Frontal cortex (tissue), 4 donors: ENCODE data around the gene MINDY1. TPM values are rescaled to one million over a fixed set of nuclear protein-coding genes. Genes with fewer than 3 reads are reported as not detected.

ENCODE experiments used
- DNase-seq, 2 donors: peaks; one replicate each; pipeline ENCODE4 v3.0.0; 2012; ENCODE audit warnings: low spot score in 2 of 2
- FAIRE-seq: peaks from 2 replicates; lab custom pipeline; 2012; peaks lifted over from hg19 to GRCh38; lab: Jason Lieb, UNC
- total RNA-seq: library from RNA; depleted of rRNA; stranded (reverse); fragments of >200 nt; gene quantifications from one replicate; pipeline ENCODE4 v1.2.3, GENCODE V29; 2014
- donor health status: control.
- donor health status: control.
- donor health status: control.

The MINDY1 gene
- total RNA-seq, 1 donor from 2014 or later: 12.2 TPM

DNA sequence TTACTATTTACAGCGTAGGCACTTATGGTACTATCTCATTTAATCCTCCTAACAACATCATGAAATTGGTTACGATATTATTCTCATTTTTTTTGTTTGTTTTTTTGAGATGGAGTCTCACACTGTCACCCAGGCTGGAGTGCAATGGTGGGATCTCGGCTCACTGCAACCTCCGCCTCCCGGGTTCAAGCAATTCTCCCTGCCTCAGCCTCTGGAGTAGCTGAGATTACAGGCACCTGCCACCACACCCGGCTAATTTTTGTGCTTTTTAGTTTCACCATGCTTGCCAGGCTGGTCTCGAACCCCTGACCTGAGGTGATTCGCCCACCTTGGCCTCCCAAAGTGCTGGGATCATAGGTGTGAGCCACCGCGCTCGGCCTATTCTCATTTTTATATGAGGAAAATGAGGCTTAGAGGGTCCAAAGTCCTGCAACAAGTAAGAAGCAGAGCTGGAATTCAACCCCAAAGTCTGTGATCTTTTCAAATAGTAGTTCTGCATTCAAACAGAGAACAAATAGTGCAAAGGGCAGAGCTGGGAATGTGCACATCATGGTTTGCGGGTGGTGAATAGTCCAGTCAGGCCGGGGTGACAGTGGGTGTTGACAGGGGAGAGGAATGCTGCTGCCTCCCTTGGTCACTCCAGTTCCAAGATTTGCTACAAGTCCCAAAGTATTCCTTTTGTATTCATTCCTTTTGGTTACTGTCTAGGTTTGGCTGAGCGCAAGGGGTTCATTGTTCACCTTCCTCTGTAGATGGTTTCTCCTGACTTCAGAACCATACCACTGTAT lies 6.2 kb upstream of the MINDY1 start:
- FAIRE-seq: no peak
- DNase-seq: no peak

DNA sequence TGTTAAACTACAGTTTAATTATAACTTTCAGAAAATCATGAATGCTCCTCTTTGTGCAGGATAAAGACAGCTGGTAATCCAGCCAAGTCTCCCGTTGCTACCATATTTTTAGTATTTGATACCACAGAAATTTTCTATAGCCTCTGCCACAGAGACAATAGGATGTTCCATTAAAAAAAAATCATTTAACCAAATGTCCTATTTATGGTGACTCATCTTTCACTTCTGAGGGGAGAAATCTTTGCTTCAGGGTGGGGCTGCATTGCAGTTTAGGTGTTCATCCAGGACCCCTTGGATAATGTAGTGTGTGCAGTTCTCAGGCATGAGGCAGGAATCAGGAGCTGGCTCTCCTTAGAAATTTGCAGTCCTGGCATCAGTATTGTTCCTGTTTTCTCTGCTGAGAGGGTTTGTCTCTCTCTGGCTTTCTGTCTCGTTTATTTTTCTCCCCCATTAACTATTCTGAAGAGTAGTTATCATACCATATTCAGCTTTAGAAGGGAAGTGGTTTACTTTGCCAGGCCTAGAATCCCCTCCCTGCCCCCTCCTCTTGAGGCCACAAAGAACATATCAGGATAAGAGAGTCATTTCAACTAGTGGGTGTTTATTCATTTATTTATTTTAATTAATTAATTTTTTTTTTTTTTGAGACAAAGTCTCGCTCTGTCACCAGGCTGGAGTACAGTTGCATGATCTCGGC lies 4.6 kb upstream of the MINDY1 start:
- no peak for FAIRE-seq
- no peak for DNase-seq

DNA sequence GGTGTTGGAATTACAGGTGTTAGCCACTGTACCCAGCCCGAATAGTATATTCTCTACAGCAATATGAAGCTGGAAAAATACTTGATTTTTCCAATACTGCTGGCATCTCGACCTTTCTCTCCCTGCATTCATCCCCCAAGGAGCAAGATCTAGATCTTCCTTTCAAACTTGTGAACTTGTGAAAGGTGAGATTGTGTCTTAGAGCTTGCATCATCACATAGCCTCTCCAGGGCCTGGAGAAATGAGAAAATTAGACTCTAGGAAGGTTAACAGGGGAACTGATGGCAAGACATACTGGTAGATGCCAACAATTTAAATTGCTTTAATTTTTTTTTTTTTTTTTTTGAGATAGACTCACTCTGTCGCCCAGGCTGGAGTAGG lies 3.6 kb upstream of the MINDY1 start:
- DNase-seq (no peak), FAIRE-seq (no peak)

DNA sequence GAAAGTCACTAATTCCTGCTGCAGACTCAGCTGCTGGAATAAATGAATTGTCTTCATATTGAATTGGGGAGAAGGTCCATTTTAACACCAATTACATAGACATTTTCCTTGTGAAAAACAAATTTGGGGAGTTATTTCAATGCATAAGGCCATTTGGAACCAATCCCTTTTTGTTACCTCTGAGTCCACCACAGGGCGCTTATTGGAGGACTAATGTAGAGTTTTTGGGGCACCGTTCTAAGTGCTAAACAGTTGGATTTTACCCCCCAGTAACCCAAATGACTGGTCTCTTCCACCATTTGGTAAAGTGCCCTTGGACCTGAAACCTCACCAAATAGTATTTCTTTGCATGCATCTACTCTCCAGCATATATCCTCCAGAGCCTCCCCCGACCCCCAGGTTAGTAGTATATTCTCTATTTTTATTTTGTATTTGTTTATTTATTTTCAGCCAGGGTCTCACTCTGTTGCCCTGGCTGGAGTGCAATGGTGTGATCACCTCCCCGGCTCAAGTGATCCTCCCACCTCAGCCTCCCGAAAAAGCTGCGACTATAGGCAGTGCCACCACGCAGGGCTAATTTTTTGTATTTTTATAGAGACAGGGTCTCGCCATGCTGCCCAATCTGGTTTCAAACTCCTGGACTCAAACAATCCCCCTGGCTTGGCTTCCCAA lies 3.1 kb upstream of the MINDY1 start:
- DNase-seq: no peak
- FAIRE-seq: no peak

DNA sequence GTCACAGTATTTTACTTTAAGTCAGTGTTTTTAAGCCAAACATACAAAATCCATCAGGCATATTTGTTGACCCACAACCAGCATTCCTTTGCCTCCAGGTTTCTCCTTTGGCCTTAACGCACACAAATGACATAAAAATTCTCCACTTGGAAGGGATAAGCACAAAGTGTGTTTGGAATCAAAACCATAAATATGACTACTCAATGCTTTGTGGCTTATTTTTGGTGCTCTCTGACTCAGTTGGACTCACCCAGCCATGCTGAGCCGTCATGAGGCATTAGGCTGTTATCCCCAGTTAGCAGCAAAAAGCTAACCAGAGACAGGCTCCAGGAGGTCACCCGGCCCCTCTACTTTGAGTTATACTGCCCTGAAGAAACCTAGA lies 2.5 kb upstream of the MINDY1 start:
- no peak for DNase-seq
- FAIRE-seq: no peak

DNA sequence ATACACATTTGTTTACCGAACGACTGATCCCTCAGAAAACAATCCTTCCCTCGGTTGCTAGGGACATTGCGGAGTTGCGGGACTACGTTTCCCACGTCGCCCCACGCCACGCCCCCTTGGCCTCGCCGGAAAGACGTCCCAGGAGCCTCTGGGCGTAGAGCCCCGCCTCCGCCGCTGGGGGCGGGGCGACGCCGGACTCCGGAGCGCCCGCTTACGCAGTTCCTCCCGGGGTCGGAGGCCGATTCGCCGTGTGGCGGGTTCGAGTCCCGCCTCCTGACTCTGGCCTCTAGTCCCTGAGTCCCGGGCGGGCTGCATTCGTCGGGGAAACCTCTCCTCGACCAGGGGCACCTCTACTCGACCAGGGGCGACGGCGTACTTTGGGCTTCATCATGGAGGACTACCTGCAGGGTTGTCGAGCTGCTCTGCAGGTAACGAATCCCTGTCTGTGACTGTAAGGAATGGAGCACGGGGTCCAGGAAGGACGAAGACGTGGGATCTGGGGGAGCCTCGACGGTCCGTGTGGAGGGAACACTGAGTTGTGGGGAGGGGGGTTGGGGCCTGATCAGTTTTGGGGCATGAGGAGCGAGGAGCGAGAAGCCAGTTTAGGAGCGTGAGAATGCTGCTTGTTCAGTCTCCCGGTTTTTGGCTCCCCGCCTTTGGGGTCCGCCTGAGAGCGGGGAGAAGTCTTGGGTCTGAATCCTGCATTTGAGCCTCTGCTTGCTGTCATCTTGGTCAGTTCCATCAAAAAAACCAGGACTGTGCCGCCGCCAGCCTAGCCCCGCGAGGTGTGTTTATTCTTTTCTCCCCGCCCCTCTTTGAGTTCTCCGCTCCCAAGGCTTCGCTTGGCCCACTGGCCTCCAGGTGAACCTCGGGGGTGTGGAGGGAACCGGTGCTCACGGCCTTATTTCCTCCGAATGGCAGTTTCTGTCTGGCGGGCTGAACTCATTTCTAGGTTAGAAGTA lies 1.8 kb upstream of the MINDY1 start, which contains the start of gene PRUNE1:
Gene PRUNE1 (plus strand): TSS at position 206 of the 962 bp plus-strand sequence. CDS start 184 bp downstream, at position 390.
- DNase-seq (peak; percentile 91 to 97), FAIRE-seq (no peak)

DNA sequence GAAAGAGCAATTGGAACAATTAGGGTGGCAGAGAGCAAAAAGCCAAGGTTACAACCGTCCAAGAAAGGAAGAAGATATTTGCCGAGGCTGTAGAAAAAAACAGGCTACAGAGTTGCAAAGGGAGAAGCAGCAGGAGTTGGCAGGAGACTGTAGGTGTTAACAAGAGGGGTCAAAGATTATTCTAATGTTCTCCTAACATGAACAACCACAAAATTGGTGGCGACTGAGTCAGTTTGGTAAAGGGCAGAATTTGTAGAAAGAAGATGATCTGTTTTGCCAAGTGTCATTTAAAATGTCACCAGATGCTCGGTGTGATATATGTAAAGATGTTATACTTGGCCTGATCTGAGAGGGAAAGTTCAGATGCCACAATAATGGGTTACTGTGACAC lies 1.1 kb upstream of the MINDY1 start:
- DNase-seq (no peak), FAIRE-seq (no peak)

DNA sequence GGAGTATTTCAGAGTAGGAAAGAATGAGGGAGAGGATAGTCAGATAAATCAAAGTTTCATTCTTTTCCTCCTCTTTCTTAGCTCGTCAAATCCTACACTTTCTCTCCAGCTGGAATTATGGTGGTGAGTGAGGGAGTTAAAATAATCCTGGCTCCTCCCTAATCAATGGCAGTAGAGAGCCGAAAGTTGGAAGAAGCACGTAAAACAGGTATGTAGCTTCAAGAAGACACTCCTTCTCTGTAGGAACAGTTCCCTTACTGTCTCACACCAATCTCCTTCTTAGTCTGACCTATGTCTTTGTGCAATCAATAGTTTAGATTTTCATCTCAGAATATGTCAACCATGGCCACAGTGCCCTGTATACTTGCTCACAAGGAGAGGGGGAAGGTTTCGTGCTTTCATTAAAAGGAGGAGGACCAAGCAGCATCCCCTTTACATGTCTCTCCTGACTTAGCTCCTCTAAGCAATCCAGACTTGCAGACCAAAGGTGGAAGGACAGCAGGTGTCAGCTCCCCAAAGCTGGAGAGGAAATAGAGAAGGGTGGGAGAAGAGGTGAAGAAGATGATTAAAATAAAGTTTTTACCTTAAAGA lies 878 bp downstream of the MINDY1 start:
- DNase-seq (no peak), FAIRE-seq (no peak)

DNA sequence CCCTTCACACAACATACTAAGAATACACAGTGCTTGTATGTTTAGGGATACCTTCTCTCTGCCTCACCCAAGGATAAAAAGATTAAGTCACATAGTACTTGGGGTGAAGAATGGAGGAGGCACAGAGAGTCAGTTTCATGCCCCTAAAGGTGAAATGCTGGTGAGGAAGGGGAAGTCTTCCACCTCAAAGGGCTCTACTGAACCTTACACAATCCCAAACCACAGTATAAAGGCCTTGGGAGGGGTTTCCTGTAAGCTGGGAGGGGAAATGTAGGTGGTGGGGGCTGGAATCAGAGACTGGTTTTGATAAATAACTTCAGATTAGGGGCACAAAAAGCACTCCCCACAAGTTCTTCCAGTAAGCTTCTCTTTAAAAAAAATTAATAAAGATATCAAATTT lies 3.5 kb downstream of the MINDY1 start:
- FAIRE-seq: no peak

DNA sequence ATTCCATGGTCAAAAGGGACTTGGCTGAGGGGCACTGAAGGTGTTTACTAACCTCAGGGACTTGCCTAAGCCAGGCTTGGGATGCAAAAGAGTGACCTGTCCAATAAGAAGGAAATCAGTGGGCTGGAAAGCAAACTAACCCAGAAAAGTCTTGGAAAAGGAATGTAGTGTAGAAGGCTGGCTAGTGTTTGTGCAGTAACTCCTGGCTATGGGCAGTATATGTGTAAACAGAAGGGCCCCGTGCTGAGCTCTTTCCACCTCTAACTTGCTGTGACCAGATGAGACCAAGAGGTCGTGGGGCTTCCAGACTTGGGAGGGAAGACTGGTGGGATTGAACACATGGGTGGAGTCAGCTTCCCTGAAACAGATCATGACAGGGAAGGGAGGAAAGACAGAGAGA lies 4.1 kb downstream of the MINDY1 start:
- FAIRE-seq (no peak), DNase-seq (no peak)

More for the DNA sequence above, 3.5 kb downstream of the MINDY1 start:
- no peak for DNase-seq

DNA sequence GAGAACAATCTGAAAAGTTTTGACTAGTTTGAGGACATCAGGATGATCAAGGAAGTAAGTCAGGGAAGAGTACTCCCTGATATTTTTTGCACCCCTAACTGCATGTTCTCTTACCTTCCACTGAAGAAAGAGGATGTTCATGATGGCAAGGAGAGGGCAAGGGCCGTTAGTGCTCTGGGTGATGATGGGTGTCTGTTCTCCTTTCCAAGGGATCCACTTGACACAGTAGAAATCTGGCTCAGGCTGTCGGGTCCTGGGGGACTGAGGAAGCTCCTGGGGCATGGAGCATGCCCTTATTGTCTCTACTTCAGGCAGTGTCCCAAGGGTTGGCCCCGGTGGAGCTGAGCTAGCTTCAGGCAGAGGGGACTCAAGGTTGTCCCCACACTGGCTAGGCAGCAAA lies 4.7 kb downstream of the MINDY1 start:
- no peak for FAIRE-seq
- no peak for DNase-seq

DNA sequence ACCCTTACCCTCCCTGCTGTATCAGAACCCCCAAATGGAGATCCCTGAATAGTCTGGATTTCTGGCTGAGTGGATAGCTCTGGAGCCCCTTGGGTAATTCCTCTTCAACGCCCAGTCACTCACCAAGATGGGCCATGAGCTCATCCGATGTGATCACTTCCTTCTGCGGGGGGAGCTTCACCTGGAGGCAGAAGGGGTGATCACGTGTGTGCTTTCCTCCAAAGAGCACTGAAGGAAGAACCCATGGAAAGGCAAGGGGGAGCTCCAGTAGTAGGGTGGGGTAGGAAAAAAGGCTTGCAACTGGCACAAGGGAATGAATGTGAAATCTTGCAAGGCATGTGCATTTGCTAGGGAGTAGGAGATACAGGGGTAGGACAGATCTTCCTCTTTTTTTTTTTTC lies 5.1 kb downstream of the MINDY1 start:
- no peak for DNase-seq
- FAIRE-seq: no peak

DNA sequence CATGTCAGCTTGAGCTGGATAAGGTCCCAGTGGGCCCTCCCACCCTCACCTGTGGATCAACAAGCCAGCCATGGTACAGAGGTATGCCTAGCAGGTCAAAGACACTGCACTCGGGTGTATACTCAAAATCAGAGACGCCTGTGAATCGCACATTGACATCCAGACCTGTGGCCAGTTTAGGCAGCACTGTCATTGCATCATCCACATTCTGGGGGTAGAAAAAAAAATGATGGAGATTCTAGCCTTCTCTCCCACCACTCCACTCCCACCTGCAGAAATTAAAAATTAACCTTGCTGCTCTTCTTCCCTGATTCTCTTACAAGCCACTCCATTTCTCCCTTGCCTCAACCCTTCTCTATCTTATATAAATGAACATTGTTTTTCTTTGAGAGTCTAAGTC lies 6.3 kb downstream of the MINDY1 start:
- FAIRE-seq: no peak
- DNase-seq: no peak

DNA sequence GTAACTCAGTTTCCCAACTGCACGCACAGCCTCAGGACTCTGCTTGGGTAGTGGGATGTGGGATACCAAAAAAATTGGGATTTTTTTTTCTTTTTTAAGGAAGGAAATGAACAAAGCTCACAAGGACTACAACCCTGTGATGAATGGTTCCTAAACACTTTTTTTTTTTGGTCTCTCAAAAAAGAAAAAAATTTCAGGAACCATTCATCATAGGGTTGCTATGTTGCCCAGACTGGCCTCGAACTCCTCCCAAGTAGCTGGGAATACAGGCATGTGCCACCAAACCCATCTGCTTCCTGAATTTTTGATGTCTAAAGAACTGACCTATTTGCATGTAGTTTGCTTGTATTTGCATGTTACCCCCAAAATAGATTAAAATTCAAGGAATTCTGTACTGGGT lies 6.8 kb downstream of the MINDY1 start:
- no peak for FAIRE-seq
- no peak for DNase-seq

DNA sequence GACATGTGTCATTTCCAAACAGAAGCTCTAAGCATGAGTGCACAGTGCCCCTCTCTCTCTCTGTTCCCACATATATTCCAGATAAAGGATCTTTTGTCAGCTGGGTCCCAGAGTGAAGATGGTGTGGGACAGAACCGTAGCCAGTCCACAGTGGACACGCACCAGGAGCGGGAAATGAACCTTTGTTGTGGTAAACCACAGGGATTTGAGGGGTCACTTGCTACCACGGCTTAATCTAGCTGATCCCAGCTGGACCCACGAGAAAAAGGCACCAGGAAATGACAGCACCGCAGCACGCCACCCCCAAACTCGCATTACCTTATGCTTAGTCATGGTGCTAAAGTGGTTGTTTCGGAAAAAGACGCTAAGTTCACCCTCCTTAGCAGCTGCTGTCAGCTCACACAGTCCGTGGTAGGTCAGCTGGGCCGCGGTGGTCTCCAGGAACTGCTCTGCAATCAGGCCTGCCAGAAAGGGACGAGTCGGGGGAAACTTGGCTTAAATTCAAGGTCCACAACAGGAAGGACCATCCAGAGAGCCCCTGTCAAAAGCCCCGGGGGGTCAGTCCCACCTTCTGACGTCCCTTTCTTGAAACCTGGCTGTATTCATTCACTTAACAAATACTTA lies 7.5 kb downstream of the MINDY1 start:
- no peak for FAIRE-seq
- no peak for DNase-seq

DNA sequence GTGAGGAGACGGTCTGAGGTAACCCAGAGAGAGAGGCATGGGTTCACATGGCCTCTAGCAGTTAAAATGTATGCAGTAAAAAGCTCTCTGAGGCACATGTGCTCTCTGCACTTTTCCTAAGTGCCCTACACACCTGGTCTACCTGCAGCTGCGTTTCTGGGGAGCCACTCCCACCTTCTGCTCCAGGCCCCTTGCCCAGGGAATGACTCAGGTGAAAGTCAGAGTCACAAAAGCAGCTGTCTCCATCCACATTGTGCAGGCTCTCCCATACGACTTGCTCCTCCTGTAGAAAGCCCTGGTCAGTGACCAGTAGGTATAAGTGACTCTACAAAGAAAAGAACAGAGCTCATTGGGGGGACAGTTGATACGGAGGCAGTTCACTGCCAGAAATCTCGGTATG lies 8.8 kb downstream of the MINDY1 start:
- FAIRE-seq (no peak), DNase-seq (no peak)

DNA sequence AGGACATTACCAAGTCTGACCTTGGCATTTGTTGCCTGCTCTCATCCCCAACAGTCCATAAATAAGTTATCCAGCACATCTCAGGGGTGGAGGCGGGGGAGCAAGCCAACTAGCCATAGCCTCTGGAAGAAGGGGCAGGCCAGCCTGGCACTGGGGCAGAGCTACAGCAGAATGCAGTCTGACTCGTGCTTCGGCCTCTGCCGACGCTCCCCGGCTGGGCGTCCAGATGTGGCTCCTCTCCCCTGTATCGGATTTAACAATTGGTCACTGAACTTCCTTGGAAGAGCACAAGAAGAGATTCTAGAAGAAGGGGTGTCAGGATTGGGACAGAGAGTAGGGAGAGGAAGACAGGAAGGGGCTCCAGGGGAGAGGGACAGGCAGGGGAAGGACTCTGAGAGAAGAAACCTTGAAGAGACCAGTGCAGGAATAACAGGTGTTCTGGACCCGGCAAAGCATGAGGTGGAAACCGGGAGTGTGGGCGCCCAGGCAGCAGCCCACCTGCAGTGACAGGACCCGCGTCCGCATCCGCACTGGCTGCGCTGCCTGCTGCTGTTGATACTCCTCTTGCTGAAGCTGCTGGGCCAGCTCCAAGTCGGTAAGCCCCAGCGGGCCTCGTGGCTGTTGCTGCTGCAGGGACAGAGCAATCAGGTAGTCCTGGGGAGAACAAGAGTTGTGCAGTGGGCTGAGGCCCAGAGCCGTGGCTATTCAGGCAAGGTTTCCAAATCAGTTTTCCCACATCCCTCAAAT lies 9.4 kb downstream of the MINDY1 start:
- DNase-seq (no peak), FAIRE-seq (no peak)

DNA sequence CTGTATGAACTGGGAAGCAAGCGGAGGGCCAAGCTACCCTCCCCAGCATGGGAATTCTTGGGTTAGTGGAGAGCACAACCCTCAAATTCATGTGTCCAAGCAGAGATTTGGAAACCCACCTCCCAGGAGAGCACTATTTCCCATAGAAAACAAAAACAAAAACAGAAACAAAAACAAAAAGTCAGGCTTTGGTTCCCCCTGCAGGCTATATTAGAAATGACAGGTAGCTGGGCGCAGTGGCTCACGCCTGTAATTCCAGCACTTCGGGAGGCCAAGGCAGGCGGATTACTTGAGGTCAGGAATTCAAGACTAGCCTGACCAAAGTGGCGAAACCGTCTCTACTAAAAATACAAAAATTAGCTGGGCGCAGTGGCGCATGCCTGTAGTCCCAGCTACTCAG lies 10.8 kb downstream of the MINDY1 start:
- no peak for DNase-seq
- no peak for FAIRE-seq
